Neural progenitor cell (in vitro differentiated cells): ENCODE measurements around the gene TNFRSF8. TPM values are rescaled to one million over a fixed set of nuclear protein-coding genes. Genes with fewer than 3 reads are reported as not detected.

Source experiments
- DNase-seq: peaks from one replicate; pipeline ENCODE4 v3.0.0-alpha.2; 2016; ENCODE audit warnings: low spot score
- H2AFZ ChIP-seq: fragments of 200-600 bp; sonication (generic); replicated peaks from 2 replicates; pipeline ENCODE4 v1.6.1; 2016; ENCODE audit warnings: antibody characterized with exemption
- H3F3A ChIP-seq: fragments of 200-600 bp; sonication (generic); 2 replicates; pipeline ENCODE4 v1.6.1; 2016; ENCODE audit warnings: antibody characterized with exemption, low read depth
- H3K27ac ChIP-seq: fragments of 200-600 bp; sonication (generic); 2 replicates; pipeline ENCODE4 v1.5.1; 2016; ENCODE audit warnings: mild to moderate bottlenecking
- H3K27me3 ChIP-seq: fragments of 200-600 bp; sonication (generic); 2 replicates; pipeline ENCODE4 v1.6.1; 2016; ENCODE audit warnings: mild to moderate bottlenecking, moderate library complexity
- H3K36me3 ChIP-seq: fragments of 200-600 bp; sonication (generic); 2 replicates; pipeline ENCODE4 v1.5.1; 2016
- H3K4me1 ChIP-seq: fragments of 200-600 bp; sonication (generic); 2 replicates; pipeline ENCODE4 v1.6.1; 2016; ENCODE audit warnings: mixed run types
- H3K4me2 ChIP-seq: fragments of 200-600 bp; sonication (generic); 2 replicates; pipeline ENCODE4 v1.6.1; 2016
- H3K4me3 ChIP-seq: fragments of 200-600 bp; sonication (generic); 2 replicates; pipeline ENCODE4 v1.5.1; 2016
- H3K79me2 ChIP-seq: fragments of 200-600 bp; sonication (generic); 2 replicates; pipeline ENCODE4 v1.6.1; 2016; ENCODE audit warnings: low read depth
- H3K9ac ChIP-seq: fragments of 200-600 bp; sonication (generic); 2 replicates; pipeline ENCODE4 v1.6.1; 2016
- H3K9me3 ChIP-seq: fragments of 200-600 bp; sonication (generic); 2 replicates; pipeline ENCODE4 v1.5.1; 2016; ENCODE audit warnings: low read depth
- H4K20me1 ChIP-seq: fragments of 200-600 bp; sonication (generic); 2 replicates; pipeline ENCODE4 v1.6.1; 2016; ENCODE audit warnings: low read depth
- H3K27ac Mint-ChIP-seq: 3 replicates; pipeline ENCODE4 v1.8.0; 2021; ENCODE audit warnings: mixed read lengths
- H3K27me3 Mint-ChIP-seq: 2 replicates; pipeline ENCODE4 v1.8.0; 2022; ENCODE audit warnings: low read depth, mild to moderate bottlenecking, inconsistent platforms, moderate library complexity, mixed read lengths; ENCODE audit not compliant: insufficient read depth
- H3K36me3 Mint-ChIP-seq: 3 replicates; pipeline ENCODE4 v1.8.0; 2021; ENCODE audit warnings: mixed read lengths
- H3K4me1 Mint-ChIP-seq: 3 replicates; pipeline ENCODE4 v1.8.0; 2021; ENCODE audit warnings: mixed read lengths
- H3K4me3 Mint-ChIP-seq: 3 replicates; pipeline ENCODE4 v1.8.0; 2021; ENCODE audit warnings: mild to moderate bottlenecking, moderate library complexity, mixed read lengths
- H3K9me3 Mint-ChIP-seq: 3 replicates; pipeline ENCODE4 v1.8.0; 2020; ENCODE audit warnings: mixed read lengths
- EZH2 ChIP-seq: fragments of 200-600 bp; sonication (generic); IDR thresholded peaks from 2 replicates; pipeline ENCODE4 v1.6.1; 2017; ENCODE audit warnings: antibody characterized with exemption, mild to moderate bottlenecking, moderate library complexity
- EZH2phosphoT487 ChIP-seq: fragments of 200-600 bp; sonication (generic); IDR thresholded peaks from 2 replicates; pipeline ENCODE4 v1.6.1; 2017; ENCODE audit warnings: antibody characterized with exemption
- total RNA-seq: library from RNA; depleted of rRNA; stranded (reverse); fragments of >200 nt; gene quantifications from 2 replicates; pipeline ENCODE4 v1.2.3, GENCODE V29; 2015; ENCODE audit warnings: low replicate concordance
- TF ChIP-seq, protein P1 (sequence below): fragments of 200-600 bp; sonication (generic); IDR thresholded peaks from 2 replicates; pipeline ENCODE4 v1.5.1; 2017; ENCODE audit warnings: antibody characterized with exemption, mild to moderate bottlenecking

The TNFRSF8 gene
- total RNA-seq, 1 donor from 2014 or later, result not detected

DNA sequence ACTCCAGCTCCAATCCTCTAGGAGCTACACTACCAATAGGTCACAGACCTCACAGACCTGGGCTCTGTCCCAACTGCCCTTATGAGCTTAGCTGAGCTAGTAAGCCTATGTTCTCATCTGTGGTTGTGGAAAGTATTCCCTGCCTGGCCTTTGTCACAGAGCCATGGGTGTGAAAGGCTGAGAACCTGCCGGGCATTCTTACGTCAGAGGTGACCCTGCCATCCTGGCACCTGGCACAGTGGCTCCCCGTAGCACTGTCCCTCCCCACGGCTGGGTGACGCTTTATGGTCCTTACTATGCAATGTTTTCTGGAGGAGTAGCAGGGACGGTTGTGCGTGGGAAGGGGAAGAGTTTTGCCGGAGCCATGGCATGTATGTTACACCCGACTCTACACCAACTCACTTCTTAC is 107.2 kb downstream of the TNFRSF8 start:
- Histone ChIP-seq H3K4me3 (no peak overlapping the region), H3K27ac (no peak overlapping the region), H3K4me2 (no peak overlapping the region), H3K79me2 (no peaks in the 10 kb centered on the region), H3K4me1 (no peaks in the 10 kb centered on the region), H3K9ac (no peak overlapping the region), H3F3A (no peaks in the 10 kb centered on the region), H3K9me3 (no peaks in the 10 kb centered on the region), H2AFZ (no peak overlapping the region), H3K36me3 (no peaks in the 10 kb centered on the region), H3K27me3 (peaks cover 41% of the 10 kb centered on the region), H4K20me1 (no peaks in the 10 kb centered on the region)
- Mint-ChIP-seq H3K4me3 (no peak overlapping the region), H3K36me3 (peaks cover 1% of the 10 kb centered on the region), H3K27me3 (peaks cover 21% of the 10 kb centered on the region), H3K4me1 (peaks cover 32% of the 10 kb centered on the region), H3K9me3 (no peaks in the 10 kb centered on the region), H3K27ac (no peak overlapping the region)
- no peak for DNase-seq
- TF ChIP-seq EZH2 (no peak), EZH2phosphoT487 (no peak)
- TF ChIP-seq, protein P1, sequence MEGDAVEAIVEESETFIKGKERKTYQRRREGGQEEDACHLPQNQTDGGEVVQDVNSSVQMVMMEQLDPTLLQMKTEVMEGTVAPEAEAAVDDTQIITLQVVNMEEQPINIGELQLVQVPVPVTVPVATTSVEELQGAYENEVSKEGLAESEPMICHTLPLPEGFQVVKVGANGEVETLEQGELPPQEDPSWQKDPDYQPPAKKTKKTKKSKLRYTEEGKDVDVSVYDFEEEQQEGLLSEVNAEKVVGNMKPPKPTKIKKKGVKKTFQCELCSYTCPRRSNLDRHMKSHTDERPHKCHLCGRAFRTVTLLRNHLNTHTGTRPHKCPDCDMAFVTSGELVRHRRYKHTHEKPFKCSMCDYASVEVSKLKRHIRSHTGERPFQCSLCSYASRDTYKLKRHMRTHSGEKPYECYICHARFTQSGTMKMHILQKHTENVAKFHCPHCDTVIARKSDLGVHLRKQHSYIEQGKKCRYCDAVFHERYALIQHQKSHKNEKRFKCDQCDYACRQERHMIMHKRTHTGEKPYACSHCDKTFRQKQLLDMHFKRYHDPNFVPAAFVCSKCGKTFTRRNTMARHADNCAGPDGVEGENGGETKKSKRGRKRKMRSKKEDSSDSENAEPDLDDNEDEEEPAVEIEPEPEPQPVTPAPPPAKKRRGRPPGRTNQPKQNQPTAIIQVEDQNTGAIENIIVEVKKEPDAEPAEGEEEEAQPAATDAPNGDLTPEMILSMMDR, result no peak

DNA sequence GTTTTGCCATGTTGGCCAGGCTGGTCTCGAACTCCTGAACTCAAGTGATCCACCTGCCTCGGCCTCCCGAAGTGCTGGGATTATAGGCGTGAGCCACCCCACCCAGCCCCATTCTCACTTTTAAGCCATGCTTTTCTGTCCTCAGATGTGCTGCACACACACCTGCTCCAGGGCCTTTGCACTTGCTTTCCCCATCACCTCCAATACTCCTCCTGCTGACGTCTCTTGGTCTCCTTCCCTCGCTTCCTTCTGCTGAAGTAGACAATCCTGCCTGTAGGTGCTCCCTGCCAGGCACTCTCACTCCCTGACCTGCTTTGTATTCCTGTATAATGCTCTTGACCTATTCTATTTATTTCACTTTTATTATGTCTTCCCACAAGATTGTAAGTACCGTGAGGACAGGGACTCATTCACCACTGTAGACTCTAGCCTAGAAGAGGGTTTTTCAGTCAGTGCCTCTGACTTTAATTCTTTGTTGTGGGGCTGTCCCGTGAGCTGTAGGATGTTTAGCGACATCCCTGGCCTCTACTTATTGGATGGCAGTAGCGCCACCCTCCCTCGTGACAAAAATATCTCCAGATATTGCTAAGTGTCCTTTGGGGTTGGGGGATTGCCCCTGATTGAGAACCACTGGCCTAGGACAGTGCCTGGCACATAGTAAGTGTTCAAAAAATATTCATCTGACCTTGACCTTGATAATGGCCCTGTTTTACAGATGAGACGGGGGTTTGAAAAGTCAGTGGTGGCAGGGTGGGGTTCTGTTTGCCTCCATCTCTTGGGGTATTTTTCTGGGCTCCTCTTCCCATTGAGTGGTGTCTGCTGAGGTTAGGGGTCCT is 108.3 kb downstream of the TNFRSF8 start:
- H2AFZ ChIP-seq, result no peak overlapping the region
- no peaks in the 10 kb centered on the region for H3K4me1 ChIP-seq
- H3F3A ChIP-seq, result no peaks in the 10 kb centered on the region
- DNase-seq, result no peak
- H3K79me2 ChIP-seq, result no peaks in the 10 kb centered on the region
- Mint-ChIP-seq H3K4me1 (peaks cover 35% of the 10 kb centered on the region), H3K27me3 (peaks cover 18% of the 10 kb centered on the region), H3K27ac (no peak overlapping the region), H3K9me3 (no peaks in the 10 kb centered on the region), H3K36me3 (peaks cover 1% of the 10 kb centered on the region), H3K4me3 (no peak overlapping the region)
- H3K4me3 ChIP-seq, result no peak overlapping the region
- H3K27me3 ChIP-seq, result peaks cover 31% of the 10 kb centered on the region
- H3K9me3 ChIP-seq, result no peaks in the 10 kb centered on the region
- H4K20me1 ChIP-seq, result no peaks in the 10 kb centered on the region
- H3K4me2 ChIP-seq, result no peak overlapping the region
- TF ChIP-seq EZH2 (no peak), EZH2phosphoT487 (no peak)
- TF ChIP-seq, protein P1, result no peak
- H3K27ac ChIP-seq, result no peak overlapping the region
- H3K9ac ChIP-seq, result no peak overlapping the region
- H3K36me3 ChIP-seq, result no peaks in the 10 kb centered on the region

DNA sequence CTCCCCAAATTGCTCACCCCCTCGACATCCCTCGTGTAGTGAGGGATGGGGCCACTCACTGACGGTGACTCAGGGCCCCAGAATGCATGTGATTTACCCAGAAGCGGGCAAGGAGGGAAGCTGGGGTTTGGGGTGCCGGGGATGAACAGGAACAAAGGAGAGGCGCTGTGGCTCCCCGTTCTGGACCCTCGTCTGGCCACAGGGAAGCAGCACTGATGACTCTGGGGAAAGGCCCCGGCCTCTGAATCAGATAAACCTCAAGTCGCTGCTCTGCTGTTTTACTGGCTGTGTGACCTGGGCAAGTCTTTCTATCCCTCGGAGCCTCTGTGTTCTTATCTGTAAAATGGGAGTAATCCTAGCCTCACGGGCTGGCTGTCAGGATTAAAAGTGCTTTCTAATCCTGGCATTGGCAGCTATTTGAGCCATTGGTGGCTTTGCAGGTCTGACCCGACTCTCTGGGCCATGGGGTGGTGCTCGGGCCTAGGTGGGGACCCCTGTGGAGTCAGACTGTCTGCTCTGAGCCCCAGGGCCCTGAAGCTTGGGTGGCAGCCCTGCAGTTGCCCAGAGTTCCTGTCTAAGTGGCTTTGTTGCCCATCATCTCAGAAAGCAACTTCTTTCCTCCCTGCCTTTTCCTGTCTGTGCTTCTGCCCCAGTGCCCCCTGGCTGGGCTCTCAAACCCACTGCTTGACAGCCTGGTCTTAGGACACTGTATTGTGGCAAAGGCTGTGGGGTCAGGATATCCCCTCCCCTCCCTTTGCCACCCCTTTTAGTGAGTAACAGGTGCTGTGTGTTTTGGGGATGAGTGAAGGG is 109.1 kb downstream of the TNFRSF8 start:
- Histone ChIP-seq H2AFZ (no peak overlapping the region), H3K79me2 (no peaks in the 10 kb centered on the region), H3K4me3 (no peak overlapping the region), H3K4me2 (no peak overlapping the region), H4K20me1 (no peaks in the 10 kb centered on the region), H3K27ac (no peak overlapping the region), H3K36me3 (no peaks in the 10 kb centered on the region), H3K4me1 (peaks cover under 1% of the 10 kb centered on the region), H3F3A (no peaks in the 10 kb centered on the region), H3K9me3 (no peaks in the 10 kb centered on the region), H3K9ac (no peak overlapping the region), H3K27me3 (peaks cover 22% of the 10 kb centered on the region)
- Mint-ChIP-seq H3K27me3 (peaks cover 15% of the 10 kb centered on the region), H3K36me3 (no peaks in the 10 kb centered on the region), H3K4me3 (no peak overlapping the region), H3K27ac (no peak overlapping the region), H3K4me1 (peaks cover 37% of the 10 kb centered on the region), H3K9me3 (no peaks in the 10 kb centered on the region)
- DNase-seq, result no peak
- TF ChIP-seq EZH2phosphoT487, result no peak
- no peak for TF ChIP-seq EZH2
